Uterus (tissue), 2 donors: ENCODE data around the gene KIF26B.

ENCODE experiments used
- POLR2A ChIP-seq, 2 donors: fragments of 450-650 bp; IDR thresholded peaks; one replicate each; pipeline ENCODE4 v1.6.1; 2016; ENCODE audit warnings: antibody characterized with exemption in 2 of 2, mild to moderate bottlenecking in 1 of 2, moderate library complexity in 1 of 2
- TF ChIP-seq, protein P1 (sequence below), 4 experiments: fragments of 200-600 bp in 2 of 4; fragments of 450-650 bp in 2 of 4; sonication (generic) in 2 of 4; IDR thresholded peaks; one replicate each; pipeline ENCODE4 v1.5.1; 2016 to 2019; ENCODE audit warnings: antibody characterized with exemption in 4 of 4, mild to moderate bottlenecking in 2 of 4, moderate library complexity in 1 of 4

DNA sequence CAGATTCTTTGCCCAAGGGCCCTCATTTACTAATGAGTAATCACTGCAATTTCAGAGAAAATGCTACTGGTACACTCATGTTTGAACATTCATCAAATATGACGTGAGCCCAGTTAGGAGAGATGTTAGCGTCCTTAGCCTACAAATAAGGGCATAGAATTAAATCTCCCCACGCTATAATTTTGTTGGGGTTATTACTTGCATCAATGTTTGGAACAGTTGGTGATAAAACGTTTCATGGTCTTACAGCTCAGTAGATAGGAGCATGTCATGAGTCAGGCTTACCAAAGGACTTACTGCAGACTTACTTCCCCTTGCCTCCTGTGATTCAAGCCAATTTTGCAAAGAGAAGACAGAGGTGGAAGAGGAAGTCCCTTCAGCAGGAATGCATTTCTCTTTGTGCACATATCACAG, 304.0 kb downstream of the KIF26B start:
- TF ChIP-seq, protein P1, sequence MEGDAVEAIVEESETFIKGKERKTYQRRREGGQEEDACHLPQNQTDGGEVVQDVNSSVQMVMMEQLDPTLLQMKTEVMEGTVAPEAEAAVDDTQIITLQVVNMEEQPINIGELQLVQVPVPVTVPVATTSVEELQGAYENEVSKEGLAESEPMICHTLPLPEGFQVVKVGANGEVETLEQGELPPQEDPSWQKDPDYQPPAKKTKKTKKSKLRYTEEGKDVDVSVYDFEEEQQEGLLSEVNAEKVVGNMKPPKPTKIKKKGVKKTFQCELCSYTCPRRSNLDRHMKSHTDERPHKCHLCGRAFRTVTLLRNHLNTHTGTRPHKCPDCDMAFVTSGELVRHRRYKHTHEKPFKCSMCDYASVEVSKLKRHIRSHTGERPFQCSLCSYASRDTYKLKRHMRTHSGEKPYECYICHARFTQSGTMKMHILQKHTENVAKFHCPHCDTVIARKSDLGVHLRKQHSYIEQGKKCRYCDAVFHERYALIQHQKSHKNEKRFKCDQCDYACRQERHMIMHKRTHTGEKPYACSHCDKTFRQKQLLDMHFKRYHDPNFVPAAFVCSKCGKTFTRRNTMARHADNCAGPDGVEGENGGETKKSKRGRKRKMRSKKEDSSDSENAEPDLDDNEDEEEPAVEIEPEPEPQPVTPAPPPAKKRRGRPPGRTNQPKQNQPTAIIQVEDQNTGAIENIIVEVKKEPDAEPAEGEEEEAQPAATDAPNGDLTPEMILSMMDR (IDR thresholded peaks at IDR 0.05): no peak
- no peak for TF ChIP-seq POLR2A (IDR thresholded peaks at IDR 0.05)
